Heart left ventricle (tissue), 13 donors: ENCODE measurements around the gene MON2.

ENCODE experiments used
- POLR2A ChIP-seq, 2 donors: fragments of 450-650 bp; IDR thresholded peaks; one replicate each; pipeline ENCODE4 v1.6.1; 2017; ENCODE audit warnings: antibody characterized with exemption in 2 of 2, mild to moderate bottlenecking in 2 of 2, moderate library complexity in 2 of 2
- TF ChIP-seq, protein P1 (sequence below), 12 donors: fragments of 200-600 bp; sonication (generic) in 4 of 12; IDR thresholded peaks; one replicate each; pipeline versions ENCODE4 v1.5.0 to v1.8.0; 2018 to 2022; ENCODE audit warnings: antibody characterized with exemption in 12 of 12, mild to moderate bottlenecking in 5 of 12
- donor health status: ischemic (EF 13 %, LVEDD 7.1; RV severe dilation, severe dysfunction).
- donor health status: DM: no; HTN: yes; CAD: no.
- donor health status: DM: no; HTN: no; CAD: no.
- donor health status: ischemic (EF 25% LVEDD 6.9; RV normal size, moderate dysfunction).
- donor health status: ischemic (EF 25% LVEDD 5.7; RV mildly dilated, moderate dysfunction).
- donor health status: ischemic (EF 35%, LVEDD 5.7; RV mildly dilated, moderate dysfunction).
- donor health status: nonischemic (EF 11% LVEDD 7.7; RV severe dilation, severe dysfunction).
- donor health status: DM: yes; HTN: yes; CAD: no.
- donor health status: PGD.
- donor health status: ischemic (EF 29% LVEDD 5.4; RV normal size, mild dysfunction).
- donor health status: nonischemic (EF 23%, LVEDD 6.1; RV moderate dilation, normal function).

DNA sequence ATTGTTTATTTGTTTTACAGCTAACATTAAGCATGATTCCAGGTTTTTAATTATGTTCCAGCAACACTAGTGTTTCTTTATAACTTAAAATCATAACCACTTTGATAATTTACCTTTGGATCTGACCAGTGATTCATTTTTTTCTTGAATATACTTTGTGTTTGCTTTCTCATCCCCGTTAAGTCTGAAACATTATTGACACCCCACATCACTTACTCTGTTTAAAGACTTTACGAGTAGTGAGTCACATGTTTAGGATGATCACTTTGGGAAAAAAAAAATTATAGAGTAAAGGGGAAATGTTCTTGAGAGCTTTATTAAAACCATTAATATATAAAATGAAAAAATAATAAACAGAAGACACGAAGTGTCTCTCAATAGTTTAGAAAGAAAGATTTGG, 132.2 kb downstream of the MON2 start:
- TF ChIP-seq, protein P1, sequence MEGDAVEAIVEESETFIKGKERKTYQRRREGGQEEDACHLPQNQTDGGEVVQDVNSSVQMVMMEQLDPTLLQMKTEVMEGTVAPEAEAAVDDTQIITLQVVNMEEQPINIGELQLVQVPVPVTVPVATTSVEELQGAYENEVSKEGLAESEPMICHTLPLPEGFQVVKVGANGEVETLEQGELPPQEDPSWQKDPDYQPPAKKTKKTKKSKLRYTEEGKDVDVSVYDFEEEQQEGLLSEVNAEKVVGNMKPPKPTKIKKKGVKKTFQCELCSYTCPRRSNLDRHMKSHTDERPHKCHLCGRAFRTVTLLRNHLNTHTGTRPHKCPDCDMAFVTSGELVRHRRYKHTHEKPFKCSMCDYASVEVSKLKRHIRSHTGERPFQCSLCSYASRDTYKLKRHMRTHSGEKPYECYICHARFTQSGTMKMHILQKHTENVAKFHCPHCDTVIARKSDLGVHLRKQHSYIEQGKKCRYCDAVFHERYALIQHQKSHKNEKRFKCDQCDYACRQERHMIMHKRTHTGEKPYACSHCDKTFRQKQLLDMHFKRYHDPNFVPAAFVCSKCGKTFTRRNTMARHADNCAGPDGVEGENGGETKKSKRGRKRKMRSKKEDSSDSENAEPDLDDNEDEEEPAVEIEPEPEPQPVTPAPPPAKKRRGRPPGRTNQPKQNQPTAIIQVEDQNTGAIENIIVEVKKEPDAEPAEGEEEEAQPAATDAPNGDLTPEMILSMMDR (IDR thresholded peaks at IDR 0.05): no peak
- no peak for TF ChIP-seq POLR2A (IDR thresholded peaks at IDR 0.05)
